ENCODE data around the gene NXPH4. TPM values are rescaled to one million over a fixed set of nuclear protein-coding genes. Genes with fewer than 3 reads are reported as not detected.

NXPH4 gene
- total RNA-seq, 1 donor from 2014 or later: not detected

DNA sequence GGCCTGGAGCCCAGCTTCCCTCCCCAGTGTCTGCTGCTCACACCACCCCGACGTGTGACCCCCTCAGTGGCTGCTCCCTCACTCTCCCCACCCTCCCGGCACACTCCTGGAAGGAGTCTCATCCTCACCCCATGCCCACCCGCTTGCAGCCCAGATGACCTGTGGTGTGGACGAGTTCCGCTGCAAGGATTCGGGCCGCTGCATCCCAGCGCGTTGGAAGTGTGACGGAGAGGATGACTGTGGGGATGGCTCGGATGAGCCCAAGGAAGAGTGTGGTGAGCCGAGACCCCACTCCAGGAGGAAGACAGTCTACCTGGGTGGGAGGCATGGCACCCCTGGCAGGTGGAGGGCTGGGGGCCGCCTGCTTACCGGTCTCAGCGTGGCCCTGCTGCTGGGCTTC lies 15.0 kb upstream of the NXPH4 start:
- TF ChIP-seq, protein P1, sequence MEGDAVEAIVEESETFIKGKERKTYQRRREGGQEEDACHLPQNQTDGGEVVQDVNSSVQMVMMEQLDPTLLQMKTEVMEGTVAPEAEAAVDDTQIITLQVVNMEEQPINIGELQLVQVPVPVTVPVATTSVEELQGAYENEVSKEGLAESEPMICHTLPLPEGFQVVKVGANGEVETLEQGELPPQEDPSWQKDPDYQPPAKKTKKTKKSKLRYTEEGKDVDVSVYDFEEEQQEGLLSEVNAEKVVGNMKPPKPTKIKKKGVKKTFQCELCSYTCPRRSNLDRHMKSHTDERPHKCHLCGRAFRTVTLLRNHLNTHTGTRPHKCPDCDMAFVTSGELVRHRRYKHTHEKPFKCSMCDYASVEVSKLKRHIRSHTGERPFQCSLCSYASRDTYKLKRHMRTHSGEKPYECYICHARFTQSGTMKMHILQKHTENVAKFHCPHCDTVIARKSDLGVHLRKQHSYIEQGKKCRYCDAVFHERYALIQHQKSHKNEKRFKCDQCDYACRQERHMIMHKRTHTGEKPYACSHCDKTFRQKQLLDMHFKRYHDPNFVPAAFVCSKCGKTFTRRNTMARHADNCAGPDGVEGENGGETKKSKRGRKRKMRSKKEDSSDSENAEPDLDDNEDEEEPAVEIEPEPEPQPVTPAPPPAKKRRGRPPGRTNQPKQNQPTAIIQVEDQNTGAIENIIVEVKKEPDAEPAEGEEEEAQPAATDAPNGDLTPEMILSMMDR (conservative IDR thresholded peaks at IDR 0.05; ENCODE audit: low read depth, low read length): no peak
- H3K4me3 ChIP-seq (ENCODE audit: low read depth, low read length): no peak overlapping the region
- no peak for DNase-seq (ENCODE audit: low read depth)

DNA sequence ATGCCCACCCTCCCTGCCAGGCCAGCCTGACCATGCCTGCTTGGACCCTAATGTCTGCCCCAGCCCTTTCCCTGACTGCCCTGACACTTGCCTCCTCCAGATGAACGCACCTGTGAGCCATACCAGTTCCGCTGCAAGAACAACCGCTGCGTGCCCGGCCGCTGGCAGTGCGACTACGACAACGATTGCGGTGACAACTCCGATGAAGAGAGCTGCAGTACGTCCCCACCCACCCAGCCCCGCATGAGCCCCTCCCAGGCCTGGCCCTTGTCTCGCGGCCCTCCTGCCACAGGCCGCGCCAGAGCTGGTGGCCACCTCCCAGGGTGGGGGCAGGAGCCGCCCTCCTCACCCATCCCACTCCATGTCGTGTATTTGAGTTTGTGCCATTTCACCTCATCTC lies 14.3 kb upstream of the NXPH4 start:
- no peak for DNase-seq (ENCODE audit: low read depth)
- H3K4me3 ChIP-seq (ENCODE audit: low read depth, low read length): no peak overlapping the region
- TF ChIP-seq, protein P1 (conservative IDR thresholded peaks at IDR 0.05; ENCODE audit: low read depth, low read length): no peak

DNA sequence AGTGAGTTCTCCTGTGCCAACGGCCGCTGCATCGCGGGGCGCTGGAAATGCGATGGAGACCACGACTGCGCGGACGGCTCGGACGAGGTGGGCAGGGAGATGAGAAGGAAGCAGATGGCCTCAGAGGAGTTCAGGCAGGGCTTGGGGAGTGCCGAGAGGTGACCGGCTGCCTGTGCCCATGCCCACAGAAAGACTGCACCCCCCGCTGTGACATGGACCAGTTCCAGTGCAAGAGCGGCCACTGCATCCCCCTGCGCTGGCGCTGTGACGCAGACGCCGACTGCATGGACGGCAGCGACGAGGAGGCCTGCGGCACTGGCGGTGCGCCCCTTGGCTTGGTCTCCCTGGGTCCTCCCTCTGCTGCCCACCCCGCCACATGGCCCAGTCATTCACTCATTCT lies 13.4 kb upstream of the NXPH4 start:
- TF ChIP-seq, protein P1 (conservative IDR thresholded peaks at IDR 0.05; ENCODE audit: low read depth, low read length): no peak
- no peak for DNase-seq (ENCODE audit: low read depth)
- no peak overlapping the region for H3K4me3 ChIP-seq (ENCODE audit: low read depth, low read length)

DNA sequence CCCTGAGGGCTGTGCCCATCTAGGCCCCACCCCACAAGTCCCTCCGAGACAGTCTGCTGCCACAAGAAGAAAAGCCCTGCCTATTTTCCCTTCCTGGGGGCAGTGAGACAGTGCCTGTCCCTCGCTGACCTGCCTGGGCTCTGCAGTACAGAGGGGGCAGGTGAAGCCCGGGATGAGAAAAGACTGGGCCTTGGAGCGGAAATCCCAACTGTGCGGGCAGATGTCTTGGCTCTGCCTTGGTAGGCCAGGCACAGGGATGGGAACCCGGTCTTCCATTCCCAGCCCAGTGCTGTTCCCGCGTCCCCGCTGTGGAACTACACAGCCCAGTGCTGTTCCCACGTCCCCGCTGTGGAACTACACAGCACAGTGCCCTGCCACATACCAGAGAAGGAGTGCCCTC lies 12.8 kb upstream of the NXPH4 start:
- no peak for DNase-seq (ENCODE audit: low read depth)
- no peak overlapping the region for H3K4me3 ChIP-seq (ENCODE audit: low read depth, low read length)
- TF ChIP-seq, protein P1 (conservative IDR thresholded peaks at IDR 0.05; ENCODE audit: low read depth, low read length): no peak

DNA sequence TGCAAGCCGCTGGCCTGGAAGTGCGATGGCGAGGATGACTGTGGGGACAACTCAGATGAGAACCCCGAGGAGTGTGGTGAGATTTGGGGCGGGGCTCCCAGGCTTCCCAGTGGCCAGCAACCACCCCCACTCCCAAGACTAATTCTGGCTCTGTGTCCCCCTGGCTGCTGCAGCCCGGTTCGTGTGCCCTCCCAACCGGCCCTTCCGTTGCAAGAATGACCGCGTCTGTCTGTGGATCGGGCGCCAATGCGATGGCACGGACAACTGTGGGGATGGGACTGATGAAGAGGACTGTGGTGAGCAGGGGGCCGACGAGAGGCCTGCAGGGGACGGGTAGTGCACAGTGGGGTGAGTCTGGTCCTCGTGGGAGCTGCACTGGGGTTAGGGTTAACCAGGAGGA lies 12.1 kb upstream of the NXPH4 start:
- no peak overlapping the region for H3K4me3 ChIP-seq (ENCODE audit: low read depth, low read length)
- TF ChIP-seq, protein P1 (conservative IDR thresholded peaks at IDR 0.05; ENCODE audit: low read depth, low read length): no peak
- no peak for DNase-seq (ENCODE audit: low read depth)

DNA sequence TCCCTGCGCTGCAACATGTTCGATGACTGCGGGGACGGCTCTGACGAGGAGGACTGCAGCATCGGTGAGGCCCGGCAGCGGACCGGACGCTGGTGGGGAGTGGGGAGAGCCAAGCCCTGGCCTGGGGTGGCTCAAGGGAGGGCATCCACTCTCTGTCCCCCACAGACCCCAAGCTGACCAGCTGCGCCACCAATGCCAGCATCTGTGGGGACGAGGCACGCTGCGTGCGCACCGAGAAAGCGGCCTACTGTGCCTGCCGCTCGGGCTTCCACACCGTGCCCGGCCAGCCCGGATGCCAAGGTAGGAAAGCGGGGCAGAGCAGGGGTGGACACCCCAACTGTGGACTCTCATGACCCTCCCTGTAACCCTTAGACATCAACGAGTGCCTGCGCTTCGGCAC lies 11.4 kb upstream of the NXPH4 start:
- TF ChIP-seq, protein P1 (conservative IDR thresholded peaks at IDR 0.05; ENCODE audit: low read depth, low read length): no peak
- H3K4me3 ChIP-seq (ENCODE audit: low read depth, low read length): no peak overlapping the region
- DNase-seq (ENCODE audit: low read depth): no peak

DNA sequence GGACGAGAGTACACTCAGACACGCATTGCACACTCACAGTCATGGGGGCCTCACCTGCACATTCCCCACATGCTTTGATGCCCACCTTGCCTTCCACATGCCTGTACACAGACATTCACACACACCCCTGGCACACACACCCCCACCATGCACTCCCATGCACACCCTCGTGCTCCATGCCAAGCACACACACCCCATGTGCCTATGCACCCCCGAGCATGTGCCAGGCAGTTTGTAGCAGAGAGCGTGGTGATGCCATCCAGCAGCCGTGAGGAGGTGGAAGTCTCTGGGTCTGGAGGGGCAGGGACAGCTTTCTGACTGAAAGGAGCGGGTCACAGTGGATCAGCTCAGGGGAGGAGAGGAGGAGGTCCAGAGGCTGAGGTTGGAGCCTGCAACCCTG lies 10.7 kb upstream of the NXPH4 start:
- TF ChIP-seq, protein P1 (conservative IDR thresholded peaks at IDR 0.05; ENCODE audit: low read depth, low read length): no peak
- no peak overlapping the region for H3K4me3 ChIP-seq (ENCODE audit: low read depth, low read length)
- DNase-seq (ENCODE audit: low read depth): no peak
